NCI-H526 (cell line): Measurements from ENCODE around the gene TAS2R31.

Experiments
- DNase-seq, 2 experiments: peaks; one replicate each; lab custom pipeline; 2025; lab: John Stamatoyannopoulos, UW

Gene TAS2R31

DNA sequence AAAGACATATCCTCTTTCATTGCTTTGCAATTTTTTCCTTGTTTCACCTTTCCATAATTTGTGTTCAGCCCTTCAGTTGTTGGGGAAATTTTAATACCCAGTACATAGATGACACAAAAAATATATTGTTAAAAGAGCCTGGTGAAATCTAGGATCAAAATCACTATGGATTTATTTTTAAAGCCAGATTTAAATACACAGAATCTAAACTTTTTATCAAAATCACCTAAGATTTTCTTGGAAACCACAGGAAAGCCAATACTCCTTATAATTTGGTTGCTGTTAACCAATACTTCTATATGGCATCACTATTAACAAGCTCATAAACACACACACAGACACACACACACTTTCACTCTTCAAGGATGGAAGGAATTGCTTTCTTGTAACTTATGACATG is 33.0 kb downstream of the TAS2R31 start, which contains the start of gene TAS2R20:
Gene TAS2R20, minus strand, starts transcription at position 101 of the 400 bp plus-strand sequence. CDS start 429 bp downstream, outside the sequence.
- DNase-seq: no peak

DNA sequence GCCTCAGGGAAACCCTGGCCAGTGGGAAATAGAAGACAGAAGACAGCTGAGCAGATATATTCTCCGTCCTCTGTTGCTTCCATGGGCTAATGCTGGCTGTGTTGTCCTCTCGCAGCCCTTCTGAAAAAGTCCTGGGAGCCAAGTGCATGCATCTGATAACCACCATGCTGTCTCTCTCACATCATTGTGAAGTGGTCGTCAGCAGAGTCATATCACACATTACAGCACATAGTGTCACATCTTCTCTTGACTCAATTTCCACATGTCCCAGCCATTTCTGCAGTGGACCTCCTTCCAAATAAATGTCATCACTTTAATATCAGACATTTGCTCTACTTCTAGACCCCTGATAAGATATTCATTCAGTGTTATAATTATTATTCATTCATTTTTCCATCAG is 36.9 kb downstream of the TAS2R31 start:
- no peak for DNase-seq

DNA sequence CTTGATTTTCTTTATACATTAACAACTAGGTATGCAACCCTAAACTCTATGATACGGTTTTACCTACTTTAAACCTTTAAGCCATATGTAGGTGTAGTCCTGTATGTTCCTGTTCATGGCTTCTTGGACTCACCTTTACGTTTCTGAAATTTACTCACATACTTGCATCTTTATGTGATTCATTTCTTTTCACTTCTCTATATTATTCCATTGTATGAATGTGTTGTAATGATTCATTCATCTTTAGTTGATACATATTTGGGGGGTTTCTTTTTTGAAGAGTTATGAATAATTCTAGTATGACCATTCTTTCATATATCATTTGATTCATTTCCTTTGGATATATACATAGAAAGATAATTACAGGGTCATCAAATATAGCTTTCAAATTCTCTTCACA is 42.1 kb downstream of the TAS2R31 start:
- no peak for DNase-seq

GRCh38 chr12:10986812-10987211 is 44.4 kb downstream of the TAS2R31 start, which contains the start of gene TAS2R50:
TAS2R50 (minus strand) TSS chr12:10986912; CDS start chr12:10986860, 52 bp downstream.
- no peak for DNase-seq

GRCh38 chr12:10982244-10982643 is 49.0 kb downstream of the TAS2R31 start:
- no peak for DNase-seq
